Measurements from ENCODE around the gene SH3BP4. TPM values are rescaled to one million over a fixed set of nuclear protein-coding genes. Genes with fewer than 3 reads are reported as not detected.

SH3BP4 gene
- total RNA-seq, 1 donor = 121 TPM

DNA sequence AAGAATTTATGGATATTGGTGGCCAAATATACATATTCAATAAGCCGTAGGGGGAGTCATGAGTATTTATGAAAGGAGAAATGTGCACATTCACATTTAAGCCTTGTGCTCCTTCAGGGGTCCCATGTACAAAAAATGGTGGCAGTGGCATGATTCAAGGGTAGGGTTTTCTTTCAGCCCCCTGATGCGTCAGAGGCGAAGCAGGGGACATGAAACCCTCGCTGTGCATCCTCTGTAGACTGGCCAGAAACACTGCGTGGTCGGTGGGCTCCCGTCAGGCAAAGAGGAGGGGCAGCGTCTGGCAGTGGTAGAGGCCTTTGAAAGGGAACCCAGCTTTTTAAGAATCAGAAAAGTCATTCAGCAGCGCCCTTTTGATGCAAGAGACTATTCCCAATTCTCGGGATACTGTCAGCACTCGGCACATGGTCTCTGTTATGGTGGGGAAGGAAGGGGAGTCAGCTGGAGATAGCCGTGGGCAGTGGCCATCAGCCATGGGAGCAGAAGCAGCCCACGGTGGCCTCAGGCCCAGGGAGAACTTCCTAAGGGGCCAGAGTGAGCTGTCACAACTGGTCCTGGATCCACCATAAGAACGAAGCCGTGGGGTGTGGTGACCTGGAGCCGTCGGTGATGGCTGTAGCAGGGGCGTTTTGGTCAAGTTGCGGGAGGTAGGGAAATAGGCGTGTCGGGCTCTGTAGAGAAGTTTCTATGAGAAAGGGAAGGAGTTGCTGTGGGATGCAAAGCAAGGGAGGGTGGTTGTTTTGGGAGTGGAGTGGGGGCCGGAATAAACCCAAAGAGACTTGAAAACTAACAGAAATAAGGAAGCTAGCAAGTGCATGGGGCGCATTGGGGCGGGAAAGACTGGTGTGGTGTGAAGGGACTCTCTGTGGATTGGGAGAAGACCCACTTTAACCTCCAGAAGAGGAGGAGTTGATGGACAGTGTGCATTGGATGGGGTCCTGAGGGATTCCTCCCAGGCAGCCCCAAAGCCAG lies 95.6 kb downstream of the SH3BP4 start:
- no peaks in the 10 kb centered on the region for H3K9me3 ChIP-seq (ENCODE audit: low read depth, low read length)
- no peak overlapping the region for H2AFZ ChIP-seq (ENCODE audit: low read length)
- no peak for TF ChIP-seq CTCF (IDR thresholded peaks at IDR 0.05; ENCODE audit: extremely low read depth, low read depth, low read length)
- no peak for DNase-seq (ENCODE audit: insufficient read length, low spot score, missing footprints)
- H3K27ac ChIP-seq (ENCODE audit: low read depth, low read length) = no peak overlapping the region
- no peaks in the 10 kb centered on the region for H3K27me3 ChIP-seq (ENCODE audit: insufficient read depth, low read length)
- peaks cover 15% of the 10 kb centered on the region for H3K4me1 ChIP-seq (ENCODE audit: insufficient read depth, low read length)
- H4K20me1 ChIP-seq (ENCODE audit: insufficient read depth, low read length) = peaks cover 60% of the 10 kb centered on the region
- H3K79me2 ChIP-seq (ENCODE audit: insufficient read depth, low read length) = peaks cover 94% of the 10 kb centered on the region
- no peak overlapping the region for H3K4me3 ChIP-seq (ENCODE audit: insufficient read depth, low read length)
- H3K4me2 ChIP-seq (ENCODE audit: insufficient read depth, low read length) = no peak overlapping the region
- H3K36me3 ChIP-seq (ENCODE audit: insufficient read depth, low read length) = peaks cover 84% of the 10 kb centered on the region

- Histone ChIP-seq H4K20me1 (ENCODE audit: insufficient read depth, low read length) (peaks cover 55% of the 10 kb centered on the region), H3K27ac (ENCODE audit: low read depth, low read length) (no peak overlapping the region), H3K36me3 (ENCODE audit: insufficient read depth, low read length) (peaks cover 86% of the 10 kb centered on the region), H3K4me1 (ENCODE audit: insufficient read depth, low read length) (peaks cover 15% of the 10 kb centered on the region), H3K79me2 (ENCODE audit: insufficient read depth, low read length) (peaks cover 91% of the 10 kb centered on the region), H3K9me3 (ENCODE audit: low read depth, low read length) (no peaks in the 10 kb centered on the region), H2AFZ (ENCODE audit: low read length) (no peak overlapping the region), H3K4me2 (ENCODE audit: insufficient read depth, low read length) (no peak overlapping the region), H3K4me3 (ENCODE audit: insufficient read depth, low read length) (no peak overlapping the region), H3K27me3 (ENCODE audit: insufficient read depth, low read length) (no peaks in the 10 kb centered on the region)
- no peak for DNase-seq (ENCODE audit: insufficient read length, low spot score, missing footprints)
- TF ChIP-seq CTCF (IDR thresholded peaks at IDR 0.05; ENCODE audit: extremely low read depth, low read depth, low read length) = no peak
Observed at GRCh38 chr2:235048549-235048948, 96.7 kb downstream of the SH3BP4 start.

DNA sequence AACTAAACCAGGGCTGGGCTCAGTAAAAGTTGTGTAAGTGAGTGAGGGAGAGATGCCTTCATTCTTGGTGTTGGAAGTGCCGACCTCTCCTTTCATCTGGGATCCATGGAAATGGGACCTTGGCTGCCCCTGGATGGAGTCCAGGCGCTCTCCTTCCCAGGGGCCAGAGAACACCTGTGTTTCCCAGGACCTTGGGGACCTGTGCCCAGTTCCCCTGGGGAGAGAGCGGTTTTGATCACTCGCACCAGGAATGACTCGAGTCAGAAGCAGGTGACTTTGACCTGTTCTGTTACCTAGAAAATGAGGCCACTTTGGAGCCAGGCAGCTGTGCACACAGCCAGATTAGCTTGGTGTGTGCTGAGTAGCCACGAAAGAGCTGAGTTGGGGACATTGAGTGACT lies 97.3 kb downstream of the SH3BP4 start:
- H3K36me3 ChIP-seq (ENCODE audit: insufficient read depth, low read length) = peaks cover 86% of the 10 kb centered on the region
- peaks cover 15% of the 10 kb centered on the region for H3K4me1 ChIP-seq (ENCODE audit: insufficient read depth, low read length)
- H3K4me2 ChIP-seq (ENCODE audit: insufficient read depth, low read length) = no peak overlapping the region
- H3K27me3 ChIP-seq (ENCODE audit: insufficient read depth, low read length) = no peaks in the 10 kb centered on the region
- H3K27ac ChIP-seq (ENCODE audit: low read depth, low read length) = peak overlapping the region; percentile 9
- TF ChIP-seq CTCF (IDR thresholded peaks at IDR 0.05; ENCODE audit: extremely low read depth, low read depth, low read length) = no peak
- peaks cover 86% of the 10 kb centered on the region for H3K79me2 ChIP-seq (ENCODE audit: insufficient read depth, low read length)
- H3K9me3 ChIP-seq (ENCODE audit: low read depth, low read length) = no peaks in the 10 kb centered on the region
- no peak overlapping the region for H3K4me3 ChIP-seq (ENCODE audit: insufficient read depth, low read length)
- no peak for DNase-seq (ENCODE audit: insufficient read length, low spot score, missing footprints)
- peaks cover 50% of the 10 kb centered on the region for H4K20me1 ChIP-seq (ENCODE audit: insufficient read depth, low read length)
- H2AFZ ChIP-seq (ENCODE audit: low read length) = no peak overlapping the region

- Histone ChIP-seq H4K20me1 (ENCODE audit: insufficient read depth, low read length) (peaks cover 50% of the 10 kb centered on the region), H3K27me3 (ENCODE audit: insufficient read depth, low read length) (no peaks in the 10 kb centered on the region), H3K79me2 (ENCODE audit: insufficient read depth, low read length) (peaks cover 79% of the 10 kb centered on the region), H3K36me3 (ENCODE audit: insufficient read depth, low read length) (peaks cover 86% of the 10 kb centered on the region), H3K4me3 (ENCODE audit: insufficient read depth, low read length) (no peak overlapping the region), H2AFZ (ENCODE audit: low read length) (no peak overlapping the region), H3K27ac (ENCODE audit: low read depth, low read length) (peak overlapping the region; percentile 28), H3K9me3 (ENCODE audit: low read depth, low read length) (no peaks in the 10 kb centered on the region), H3K4me2 (ENCODE audit: insufficient read depth, low read length) (no peak overlapping the region), H3K4me1 (ENCODE audit: insufficient read depth, low read length) (peaks cover 15% of the 10 kb centered on the region)
- no peak for DNase-seq (ENCODE audit: insufficient read length, low spot score, missing footprints)
- TF ChIP-seq CTCF (IDR thresholded peaks at IDR 0.05; ENCODE audit: extremely low read depth, low read depth, low read length) = no peak
Observed at GRCh38 chr2:235049719-235050118, 97.9 kb downstream of the SH3BP4 start.

Measured in osteoblast (primary cell).